ENCODE data around the gene PNKP. TPM values are rescaled to one million over a fixed set of nuclear protein-coding genes. Genes with fewer than 3 reads are reported as not detected.

The PNKP gene
- total and polyA plus RNA-seq, 9 of the 15 experiments (the other 6 are each of a cell fraction or from before 2014, with no cell fraction given) = 2.8 to 85.4 (median 25.3) TPM

DNA sequence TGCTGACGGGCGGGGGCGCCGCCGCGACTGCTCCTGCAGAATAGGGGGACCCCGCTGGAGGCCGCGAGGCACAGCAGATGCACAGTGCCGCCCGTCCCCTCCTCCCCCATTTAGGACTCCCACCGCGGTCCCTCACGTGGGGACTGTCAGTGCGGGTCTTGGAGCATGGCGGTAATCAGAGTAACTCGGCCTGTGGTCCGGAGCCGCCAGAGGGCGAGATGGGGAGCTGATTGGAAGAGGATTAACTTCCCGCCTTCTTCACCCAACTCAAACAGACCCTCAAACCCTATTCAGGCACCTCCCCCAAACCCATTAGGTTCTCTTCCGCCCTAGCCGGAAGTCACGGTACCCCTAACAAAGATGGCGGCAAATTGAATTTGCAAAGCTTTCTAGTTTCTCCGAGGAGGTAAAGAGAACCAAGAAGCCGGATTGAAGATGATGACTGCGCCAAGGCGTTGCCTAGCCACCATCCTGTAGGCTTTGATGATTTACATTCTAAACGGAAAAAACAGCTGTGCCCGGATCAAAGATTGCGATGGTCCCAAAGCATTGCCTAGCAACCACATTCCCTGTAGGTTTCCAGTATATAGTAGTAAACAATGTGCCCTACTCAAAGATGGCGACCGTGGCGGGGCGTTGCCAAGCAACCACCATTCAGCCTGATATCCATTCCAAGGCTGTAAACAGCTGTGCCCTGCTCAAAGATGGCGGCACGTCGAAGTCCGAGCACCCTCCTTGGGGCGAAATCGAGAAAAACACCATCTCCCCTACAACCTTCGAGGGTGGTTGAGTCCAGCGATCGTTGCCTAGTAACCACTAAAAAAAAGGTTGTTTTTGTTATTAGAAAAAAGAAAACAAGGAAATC is 54.1 kb downstream of the PNKP start, which contains the start of gene FUZ (continued):
- TF ChIP-seq RBM15 (IDR thresholded peaks at IDR 0.05; ENCODE audit: insufficient read depth, low read length) = no peak
- TF ChIP-seq, protein P1, sequence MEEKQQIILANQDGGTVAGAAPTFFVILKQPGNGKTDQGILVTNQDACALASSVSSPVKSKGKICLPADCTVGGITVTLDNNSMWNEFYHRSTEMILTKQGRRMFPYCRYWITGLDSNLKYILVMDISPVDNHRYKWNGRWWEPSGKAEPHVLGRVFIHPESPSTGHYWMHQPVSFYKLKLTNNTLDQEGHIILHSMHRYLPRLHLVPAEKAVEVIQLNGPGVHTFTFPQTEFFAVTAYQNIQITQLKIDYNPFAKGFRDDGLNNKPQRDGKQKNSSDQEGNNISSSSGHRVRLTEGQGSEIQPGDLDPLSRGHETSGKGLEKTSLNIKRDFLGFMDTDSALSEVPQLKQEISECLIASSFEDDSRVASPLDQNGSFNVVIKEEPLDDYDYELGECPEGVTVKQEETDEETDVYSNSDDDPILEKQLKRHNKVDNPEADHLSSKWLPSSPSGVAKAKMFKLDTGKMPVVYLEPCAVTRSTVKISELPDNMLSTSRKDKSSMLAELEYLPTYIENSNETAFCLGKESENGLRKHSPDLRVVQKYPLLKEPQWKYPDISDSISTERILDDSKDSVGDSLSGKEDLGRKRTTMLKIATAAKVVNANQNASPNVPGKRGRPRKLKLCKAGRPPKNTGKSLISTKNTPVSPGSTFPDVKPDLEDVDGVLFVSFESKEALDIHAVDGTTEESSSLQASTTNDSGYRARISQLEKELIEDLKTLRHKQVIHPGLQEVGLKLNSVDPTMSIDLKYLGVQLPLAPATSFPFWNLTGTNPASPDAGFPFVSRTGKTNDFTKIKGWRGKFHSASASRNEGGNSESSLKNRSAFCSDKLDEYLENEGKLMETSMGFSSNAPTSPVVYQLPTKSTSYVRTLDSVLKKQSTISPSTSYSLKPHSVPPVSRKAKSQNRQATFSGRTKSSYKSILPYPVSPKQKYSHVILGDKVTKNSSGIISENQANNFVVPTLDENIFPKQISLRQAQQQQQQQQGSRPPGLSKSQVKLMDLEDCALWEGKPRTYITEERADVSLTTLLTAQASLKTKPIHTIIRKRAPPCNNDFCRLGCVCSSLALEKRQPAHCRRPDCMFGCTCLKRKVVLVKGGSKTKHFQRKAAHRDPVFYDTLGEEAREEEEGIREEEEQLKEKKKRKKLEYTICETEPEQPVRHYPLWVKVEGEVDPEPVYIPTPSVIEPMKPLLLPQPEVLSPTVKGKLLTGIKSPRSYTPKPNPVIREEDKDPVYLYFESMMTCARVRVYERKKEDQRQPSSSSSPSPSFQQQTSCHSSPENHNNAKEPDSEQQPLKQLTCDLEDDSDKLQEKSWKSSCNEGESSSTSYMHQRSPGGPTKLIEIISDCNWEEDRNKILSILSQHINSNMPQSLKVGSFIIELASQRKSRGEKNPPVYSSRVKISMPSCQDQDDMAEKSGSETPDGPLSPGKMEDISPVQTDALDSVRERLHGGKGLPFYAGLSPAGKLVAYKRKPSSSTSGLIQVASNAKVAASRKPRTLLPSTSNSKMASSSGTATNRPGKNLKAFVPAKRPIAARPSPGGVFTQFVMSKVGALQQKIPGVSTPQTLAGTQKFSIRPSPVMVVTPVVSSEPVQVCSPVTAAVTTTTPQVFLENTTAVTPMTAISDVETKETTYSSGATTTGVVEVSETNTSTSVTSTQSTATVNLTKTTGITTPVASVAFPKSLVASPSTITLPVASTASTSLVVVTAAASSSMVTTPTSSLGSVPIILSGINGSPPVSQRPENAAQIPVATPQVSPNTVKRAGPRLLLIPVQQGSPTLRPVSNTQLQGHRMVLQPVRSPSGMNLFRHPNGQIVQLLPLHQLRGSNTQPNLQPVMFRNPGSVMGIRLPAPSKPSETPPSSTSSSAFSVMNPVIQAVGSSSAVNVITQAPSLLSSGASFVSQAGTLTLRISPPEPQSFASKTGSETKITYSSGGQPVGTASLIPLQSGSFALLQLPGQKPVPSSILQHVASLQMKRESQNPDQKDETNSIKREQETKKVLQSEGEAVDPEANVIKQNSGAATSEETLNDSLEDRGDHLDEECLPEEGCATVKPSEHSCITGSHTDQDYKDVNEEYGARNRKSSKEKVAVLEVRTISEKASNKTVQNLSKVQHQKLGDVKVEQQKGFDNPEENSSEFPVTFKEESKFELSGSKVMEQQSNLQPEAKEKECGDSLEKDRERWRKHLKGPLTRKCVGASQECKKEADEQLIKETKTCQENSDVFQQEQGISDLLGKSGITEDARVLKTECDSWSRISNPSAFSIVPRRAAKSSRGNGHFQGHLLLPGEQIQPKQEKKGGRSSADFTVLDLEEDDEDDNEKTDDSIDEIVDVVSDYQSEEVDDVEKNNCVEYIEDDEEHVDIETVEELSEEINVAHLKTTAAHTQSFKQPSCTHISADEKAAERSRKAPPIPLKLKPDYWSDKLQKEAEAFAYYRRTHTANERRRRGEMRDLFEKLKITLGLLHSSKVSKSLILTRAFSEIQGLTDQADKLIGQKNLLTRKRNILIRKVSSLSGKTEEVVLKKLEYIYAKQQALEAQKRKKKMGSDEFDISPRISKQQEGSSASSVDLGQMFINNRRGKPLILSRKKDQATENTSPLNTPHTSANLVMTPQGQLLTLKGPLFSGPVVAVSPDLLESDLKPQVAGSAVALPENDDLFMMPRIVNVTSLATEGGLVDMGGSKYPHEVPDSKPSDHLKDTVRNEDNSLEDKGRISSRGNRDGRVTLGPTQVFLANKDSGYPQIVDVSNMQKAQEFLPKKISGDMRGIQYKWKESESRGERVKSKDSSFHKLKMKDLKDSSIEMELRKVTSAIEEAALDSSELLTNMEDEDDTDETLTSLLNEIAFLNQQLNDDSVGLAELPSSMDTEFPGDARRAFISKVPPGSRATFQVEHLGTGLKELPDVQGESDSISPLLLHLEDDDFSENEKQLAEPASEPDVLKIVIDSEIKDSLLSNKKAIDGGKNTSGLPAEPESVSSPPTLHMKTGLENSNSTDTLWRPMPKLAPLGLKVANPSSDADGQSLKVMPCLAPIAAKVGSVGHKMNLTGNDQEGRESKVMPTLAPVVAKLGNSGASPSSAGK (IDR thresholded peaks at IDR 0.05) = no peak
- no peak for TF ChIP-seq IRF9 (tag; IDR thresholded peaks at IDR 0.05)
- TF ChIP-seq NRF1 (conservative IDR thresholded peaks at IDR 0.05 in 1 of 2, IDR thresholded peaks at IDR 0.05 in 1 of 2) = peak in 1 of 2 experiments; percentile 23; a peak in 1 of 4 replicates
- TF ChIP-seq, protein P2, sequence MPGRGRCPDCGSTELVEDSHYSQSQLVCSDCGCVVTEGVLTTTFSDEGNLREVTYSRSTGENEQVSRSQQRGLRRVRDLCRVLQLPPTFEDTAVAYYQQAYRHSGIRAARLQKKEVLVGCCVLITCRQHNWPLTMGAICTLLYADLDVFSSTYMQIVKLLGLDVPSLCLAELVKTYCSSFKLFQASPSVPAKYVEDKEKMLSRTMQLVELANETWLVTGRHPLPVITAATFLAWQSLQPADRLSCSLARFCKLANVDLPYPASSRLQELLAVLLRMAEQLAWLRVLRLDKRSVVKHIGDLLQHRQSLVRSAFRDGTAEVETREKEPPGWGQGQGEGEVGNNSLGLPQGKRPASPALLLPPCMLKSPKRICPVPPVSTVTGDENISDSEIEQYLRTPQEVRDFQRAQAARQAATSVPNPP (IDR thresholded peaks at IDR 0.05; ENCODE audit: borderline replicate concordance, insufficient read depth, insufficient read length) = no peak
- no peak for TF ChIP-seq CBX3 (IDR thresholded peaks at IDR 0.05; ENCODE audit: borderline replicate concordance in 1 of 2, low read length in 2 of 2)
- TF ChIP-seq SIX5 (IDR thresholded peaks at IDR 0.05; ENCODE audit: borderline replicate concordance in 1 of 2, insufficient read depth in 1 of 2, low read depth in 1 of 2, low read length in 2 of 2) = peak; percentile 62 to 65
- TF ChIP-seq, protein P3, sequence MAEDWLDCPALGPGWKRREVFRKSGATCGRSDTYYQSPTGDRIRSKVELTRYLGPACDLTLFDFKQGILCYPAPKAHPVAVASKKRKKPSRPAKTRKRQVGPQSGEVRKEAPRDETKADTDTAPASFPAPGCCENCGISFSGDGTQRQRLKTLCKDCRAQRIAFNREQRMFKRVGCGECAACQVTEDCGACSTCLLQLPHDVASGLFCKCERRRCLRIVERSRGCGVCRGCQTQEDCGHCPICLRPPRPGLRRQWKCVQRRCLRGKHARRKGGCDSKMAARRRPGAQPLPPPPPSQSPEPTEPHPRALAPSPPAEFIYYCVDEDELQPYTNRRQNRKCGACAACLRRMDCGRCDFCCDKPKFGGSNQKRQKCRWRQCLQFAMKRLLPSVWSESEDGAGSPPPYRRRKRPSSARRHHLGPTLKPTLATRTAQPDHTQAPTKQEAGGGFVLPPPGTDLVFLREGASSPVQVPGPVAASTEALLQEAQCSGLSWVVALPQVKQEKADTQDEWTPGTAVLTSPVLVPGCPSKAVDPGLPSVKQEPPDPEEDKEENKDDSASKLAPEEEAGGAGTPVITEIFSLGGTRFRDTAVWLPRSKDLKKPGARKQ (CRISPR knock-in tag; IDR thresholded peaks at IDR 0.05) = no peak
- peak; percentile 50; the same call in 1 of the 2 replicates for TF ChIP-seq DIDO1 (tag; IDR thresholded peaks at IDR 0.05; ENCODE audit: low read depth)
- TF ChIP-seq ZNF121 (CRISPR knock-in tag; conservative IDR thresholded peaks at IDR 0.05) = no peak
